NCI-H510A treated with DMSO at 0.1 percent for 48 hours (cell line): Measurements from ENCODE around the gene IER3.

Experiments
- DNase-seq: peaks from one replicate; lab custom pipeline; 2025; lab: John Stamatoyannopoulos, UW

IER3 gene

GRCh38 chr6:30747902-30748769 lies 3.8 kb upstream of the IER3 start:
- DNase-seq, result no peak

GRCh38 chr6:30747300-30747687 lies 2.9 kb upstream of the IER3 start:
- DNase-seq, result no peak

- peak; percentile 14 for DNase-seq
These were observed 971 bp downstream of the IER3 start for GRCh38 chr6:30743099-30744053.

GRCh38 chr6:30742316-30743098 lies 1.8 kb downstream of the IER3 start, which contains the start of gene FLOT1:
Gene FLOT1, minus strand, starts transcription at chr6:30742687. Its CDS starts 498 bp downstream, at chr6:30742189.
- DNase-seq, result peak; percentile 92

GRCh38 chr6:30741789-30742315 lies 2.5 kb downstream of the IER3 start:
- DNase-seq, result no peak

- DNase-seq, result no peak
These were observed 3.1 kb downstream of the IER3 start for GRCh38 chr6:30741063-30741779.

GRCh38 chr6:30740540-30740870 lies 3.8 kb downstream of the IER3 start:
- no peak for DNase-seq

GRCh38 chr6:30738532-30738931 lies 5.8 kb downstream of the IER3 start:
- DNase-seq, result no peak

GRCh38 chr6:30735668-30736314 lies 8.6 kb downstream of the IER3 start:
- no peak for DNase-seq

GRCh38 chr6:30732237-30732943 lies 12.0 kb downstream of the IER3 start:
- DNase-seq, result no peak

- DNase-seq, result peak; percentile 92
These were observed 13.5 kb downstream of the IER3 start for GRCh38 chr6:30730601-30731435.

- DNase-seq, result no peak
These were observed 16.3 kb downstream of the IER3 start for GRCh38 chr6:30727920-30728553.

GRCh38 chr6:30726506-30727413 lies 17.6 kb downstream of the IER3 start:
- no peak for DNase-seq

GRCh38 chr6:30725713-30726505 lies 18.4 kb downstream of the IER3 start:
- no peak for DNase-seq

- no peak for DNase-seq
These were observed 19.3 kb downstream of the IER3 start for GRCh38 chr6:30724906-30725667.
